ENCODE results near the gene SLC23A3.
"Not testable (repeated sequence)": the region's sequence is repeated elsewhere in the genome, so short reads cannot be mapped to it uniquely, and the experiment has no call there.

The SLC23A3 gene

DNA sequence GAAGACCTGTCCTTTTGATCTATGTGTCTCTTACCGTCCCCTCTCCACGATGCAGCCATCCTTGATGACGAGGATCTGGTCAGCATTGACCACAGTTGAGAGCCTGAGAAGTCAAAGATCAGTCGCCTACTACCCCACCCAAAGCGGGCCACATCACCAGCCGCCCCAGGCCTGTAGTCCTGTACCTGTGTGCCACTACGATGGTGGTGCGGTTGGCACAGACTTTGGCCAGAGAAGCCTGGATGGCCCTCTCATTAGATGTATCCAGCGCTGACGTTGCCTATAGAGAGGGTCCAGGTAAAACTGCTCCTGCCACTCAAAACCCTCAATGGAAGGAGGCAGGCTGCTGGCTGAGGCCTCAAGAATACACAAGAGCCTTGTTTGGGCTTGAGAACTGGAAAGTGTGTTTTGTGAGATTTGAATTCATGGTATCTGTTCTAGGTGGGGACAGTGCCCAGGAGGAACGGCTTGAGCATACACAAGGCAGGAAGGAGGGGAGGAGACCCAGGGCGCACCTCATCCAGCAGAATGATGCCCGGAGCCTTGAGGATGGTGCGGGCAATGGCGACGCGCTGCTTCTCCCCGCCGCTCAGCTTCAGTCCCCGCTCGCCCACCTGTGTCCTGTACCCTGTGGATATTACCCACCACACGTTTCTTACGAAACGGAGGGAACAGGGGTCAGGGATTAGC lies 40.5 kb upstream of the SLC23A3 start:
- in situ Hi-C loops (cut with HindIII; ENCODE audit: low pct_unique_long_range_greater_than_20kb, low sequenced_read_pairs) = no loop called here
- TF ChIP-seq JUND (IDR thresholded peaks at IDR 0.05; ENCODE audit: low read depth) = no peak
- no peak for DNase-seq (ENCODE audit: low read depth in 1 of 2, low spot score in 1 of 2)

GRCh38 chr2:219209236-219210195 lies 39.7 kb upstream of the SLC23A3 start:
- TF ChIP-seq JUND (IDR thresholded peaks at IDR 0.05; ENCODE audit: low read depth) = no peak
- DNase-seq (ENCODE audit: low read depth in 1 of 2, low spot score in 1 of 2) = no peak
- in situ Hi-C loops (cut with HindIII; ENCODE audit: low pct_unique_long_range_greater_than_20kb, low sequenced_read_pairs) = no loop called here

DNA sequence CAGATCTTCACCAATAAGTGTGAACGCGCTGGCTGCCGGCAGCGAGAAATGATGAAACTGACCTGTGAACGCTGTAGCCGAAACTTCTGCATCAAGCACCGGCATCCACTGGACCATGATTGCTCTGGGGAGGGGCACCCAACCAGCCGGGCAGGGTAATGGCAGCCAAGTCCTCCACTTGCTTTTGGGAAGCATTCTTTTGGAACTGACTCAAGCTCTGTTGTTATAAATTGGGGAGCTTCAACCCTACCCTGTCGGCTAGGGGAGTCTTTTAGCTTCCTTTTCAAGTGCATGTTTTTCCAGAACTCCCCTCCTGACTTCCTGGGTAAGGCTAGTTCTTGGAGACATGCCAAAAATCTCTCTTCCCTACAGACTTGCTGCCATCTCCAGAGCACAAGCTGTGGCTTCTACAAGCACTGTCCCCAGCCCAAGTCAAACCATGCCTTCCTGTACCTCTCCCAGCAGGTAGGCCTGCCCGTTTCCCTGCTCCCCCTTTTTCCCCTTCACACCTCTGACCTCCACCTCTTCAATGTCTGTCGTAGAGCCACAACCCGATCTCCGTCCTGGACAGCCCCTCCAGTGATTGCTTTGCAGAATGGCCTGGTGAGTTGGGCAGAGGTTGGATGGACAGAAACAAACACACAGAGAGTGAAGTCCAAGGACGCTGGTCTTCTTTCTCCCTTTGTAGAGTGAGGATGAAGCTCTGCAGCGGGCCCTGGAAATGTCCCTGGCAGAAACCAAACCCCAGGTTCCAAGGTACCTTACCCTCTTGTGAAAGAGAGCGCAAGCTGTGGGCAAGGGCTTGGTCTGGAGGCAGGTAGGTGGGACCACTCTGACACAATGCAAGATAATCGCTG lies 38.3 kb upstream of the SLC23A3 start:
- no peak for TF ChIP-seq JUND (IDR thresholded peaks at IDR 0.05; ENCODE audit: low read depth)
- in situ Hi-C loops (cut with HindIII; ENCODE audit: low pct_unique_long_range_greater_than_20kb, low sequenced_read_pairs) = no loop called here
- DNase-seq (ENCODE audit: low read depth in 1 of 2, low spot score in 1 of 2) = peak in 1 of 2 experiments; percentile 11

DNA sequence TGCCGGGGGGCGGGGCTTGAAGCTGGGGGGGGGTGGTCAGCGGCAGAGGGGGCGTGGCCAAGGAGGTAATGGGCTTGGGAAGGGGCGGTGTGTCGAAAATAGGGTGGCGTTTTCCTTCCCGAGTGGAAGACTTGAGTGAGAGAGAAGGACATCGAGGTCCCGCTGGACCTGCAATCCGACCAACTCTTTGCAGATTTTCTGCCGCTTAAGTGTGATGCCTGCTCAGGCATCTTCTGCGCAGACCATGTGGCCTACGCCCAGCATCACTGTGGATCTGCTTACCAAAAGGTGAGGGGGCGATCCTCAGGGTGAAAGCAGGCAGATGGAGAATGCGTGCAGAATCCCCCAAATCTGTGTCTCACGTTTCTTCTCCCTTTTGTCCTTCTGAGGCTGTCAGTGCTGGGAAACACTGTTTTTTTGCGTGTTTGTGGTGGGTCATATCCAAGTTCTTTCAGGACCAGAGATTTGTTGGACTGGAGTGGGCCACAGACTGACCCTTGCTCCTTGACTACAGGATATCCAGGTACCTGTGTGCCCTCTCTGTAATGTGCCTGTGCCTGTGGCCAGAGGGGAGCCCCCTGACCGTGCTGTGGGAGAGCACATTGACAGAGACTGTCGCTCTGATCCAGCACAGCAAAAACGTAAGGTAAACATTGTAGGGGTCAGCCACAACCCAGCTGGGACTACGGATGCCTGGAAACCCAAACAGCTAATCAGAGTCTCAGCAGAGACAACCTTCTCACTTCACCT lies 37.5 kb upstream of the SLC23A3 start:
- no peak for DNase-seq (ENCODE audit: low read depth in 1 of 2, low spot score in 1 of 2)
- in situ Hi-C loops (cut with HindIII; ENCODE audit: low pct_unique_long_range_greater_than_20kb, low sequenced_read_pairs) = no loop called here
- TF ChIP-seq JUND (IDR thresholded peaks at IDR 0.05; ENCODE audit: low read depth) = no peak

DNA sequence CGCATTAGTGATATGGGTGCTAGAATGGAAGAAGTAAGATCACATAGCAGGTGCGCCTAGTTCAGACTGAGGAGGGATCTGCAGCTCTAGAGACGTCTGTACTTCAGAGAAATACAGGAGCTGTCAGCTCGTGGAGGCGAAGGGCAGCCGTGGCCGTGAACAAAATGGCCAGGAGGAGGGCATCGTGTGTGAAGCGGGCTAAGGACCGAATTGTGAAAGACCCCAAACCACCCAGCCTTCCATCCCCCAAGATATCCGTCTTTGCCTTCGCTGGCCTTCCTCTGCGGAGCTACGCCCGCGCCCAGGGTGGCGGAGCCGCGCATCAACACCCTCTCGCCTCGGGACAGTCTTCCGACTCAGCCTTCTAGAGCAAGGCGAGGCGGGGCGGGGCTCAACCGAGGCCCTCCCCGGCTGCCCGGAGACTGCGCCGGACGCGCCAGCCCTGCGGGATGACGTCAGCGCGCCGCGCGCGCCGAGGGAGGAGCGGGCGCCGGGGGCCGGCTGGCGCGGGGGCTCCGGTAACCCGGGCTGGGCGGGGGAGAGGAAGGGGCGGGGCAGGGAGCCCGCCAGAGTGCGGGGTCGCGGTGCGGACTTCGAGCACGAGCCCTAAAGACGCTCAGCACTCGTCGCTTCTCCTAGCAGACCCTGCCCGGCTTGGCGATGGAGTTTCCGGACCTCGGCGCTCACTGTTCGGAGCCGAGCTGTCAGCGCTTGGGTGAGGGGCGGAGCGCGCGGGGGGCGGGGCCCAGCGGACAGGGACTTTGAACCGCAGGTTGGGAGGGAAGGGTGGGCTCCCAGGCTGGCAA lies 36.7 kb upstream of the SLC23A3 start, which contains the start of gene ZFAND2B:
Gene ZFAND2B, plus strand, starts transcription at position 455 of the 806 bp plus-strand sequence. Its CDS starts 206 bp downstream, at position 661.
- peak; percentile 85 to 93 for DNase-seq (ENCODE audit: low read depth in 1 of 2, low spot score in 1 of 2)
- TF ChIP-seq JUND (IDR thresholded peaks at IDR 0.05; ENCODE audit: low read depth) = no peak
- in situ Hi-C loops (cut with HindIII; ENCODE audit: low pct_unique_long_range_greater_than_20kb, low sequenced_read_pairs) = no loop called here

- DNase-seq (ENCODE audit: low read depth in 1 of 2, low spot score in 1 of 2) = no peak
- TF ChIP-seq JUND (IDR thresholded peaks at IDR 0.05; ENCODE audit: low read depth) = no peak
- in situ Hi-C loops (cut with HindIII; ENCODE audit: low pct_unique_long_range_greater_than_20kb, low sequenced_read_pairs) = no loop called here
Measured at GRCh38 chr2:219205981-219206327, 36.1 kb upstream of the SLC23A3 start.

DNA sequence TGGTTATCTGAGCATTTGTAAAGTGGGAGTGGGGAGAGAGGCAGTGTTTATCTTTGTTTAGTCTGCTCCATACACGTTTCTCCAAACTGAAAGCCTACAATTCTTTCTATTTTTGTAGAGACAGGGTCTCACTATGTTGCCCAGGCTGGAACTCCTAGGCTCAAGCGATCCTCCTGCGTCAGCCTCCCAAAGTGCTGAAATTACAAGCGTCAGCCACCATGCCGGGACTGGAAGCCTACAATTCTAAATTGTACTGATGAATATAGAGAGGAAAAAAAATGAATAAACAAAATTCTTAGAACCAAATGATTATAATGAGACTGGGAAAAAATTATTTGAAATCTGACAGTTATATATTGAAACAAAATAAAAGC lies 35.3 kb upstream of the SLC23A3 start:
- TF ChIP-seq JUND (IDR thresholded peaks at IDR 0.05; ENCODE audit: low read depth) = no peak
- in situ Hi-C loops (cut with HindIII; ENCODE audit: low pct_unique_long_range_greater_than_20kb, low sequenced_read_pairs) = no loop called here

GRCh38 chr2:219204425-219205164 lies 34.8 kb upstream of the SLC23A3 start:
- in situ Hi-C loops (cut with HindIII; ENCODE audit: low pct_unique_long_range_greater_than_20kb, low sequenced_read_pairs) = no loop called here

More for the DNA sequence above, 35.3 kb upstream of the SLC23A3 start:
- no peak for DNase-seq (ENCODE audit: low read depth in 1 of 2, low spot score in 1 of 2)

DNA sequence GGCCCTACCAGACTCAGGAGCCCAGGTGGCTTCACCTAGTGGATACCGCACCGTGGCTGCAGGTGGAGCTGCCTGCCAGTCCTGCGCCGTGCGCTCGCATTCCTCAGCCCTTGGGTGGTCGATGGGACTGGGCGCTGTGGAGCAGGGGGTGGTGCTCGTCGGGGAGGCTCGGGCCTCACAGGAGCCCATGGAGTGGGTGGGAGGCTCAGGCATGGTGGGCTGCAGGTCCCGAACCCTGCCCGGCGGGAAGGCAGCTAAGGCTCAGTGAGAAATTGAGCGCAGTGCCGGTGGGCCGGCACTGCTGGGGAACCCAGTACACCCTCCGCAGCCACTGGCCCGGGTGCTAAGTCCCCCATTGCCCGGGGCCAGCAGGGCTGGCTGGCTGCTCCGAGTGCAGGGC lies 31.5 kb upstream of the SLC23A3 start:
- DNase-seq (ENCODE audit: low read depth in 1 of 2, low spot score in 1 of 2); in situ Hi-C loops (cut with HindIII; ENCODE audit: low pct_unique_long_range_greater_than_20kb, low sequenced_read_pairs): not testable (repeated sequence)

More at GRCh38 chr2:219204425-219205164, 34.8 kb upstream of the SLC23A3 start:
- no peak for TF ChIP-seq JUND (IDR thresholded peaks at IDR 0.05; ENCODE audit: low read depth)
- DNase-seq (ENCODE audit: low read depth in 1 of 2, low spot score in 1 of 2) = no peak

GRCh38 chr2:219200502-219201326 lies 30.9 kb upstream of the SLC23A3 start:
- in situ Hi-C loops (cut with HindIII; ENCODE audit: low pct_unique_long_range_greater_than_20kb, low sequenced_read_pairs); DNase-seq (ENCODE audit: low read depth in 1 of 2, low spot score in 1 of 2): not testable (repeated sequence)
